H9 (cell line): ENCODE data around the gene FERMT1. TPM values are rescaled to one million over a fixed set of nuclear protein-coding genes. Genes with fewer than 3 reads are reported as not detected.

Experiments
- DNase-seq: peaks from one replicate; pipeline ENCODE4 v3.0.0-alpha.2; 2017
- H2AFZ ChIP-seq: one replicate; pipeline ENCODE4 v1.6.1; 2013; ENCODE audit warnings: mild to moderate bottlenecking, low read length, control low read depth, moderate library complexity
- H2AK5ac ChIP-seq: 2 replicates; pipeline ENCODE4 v1.6.1; 2013; ENCODE audit warnings: low read length, control low read depth, mixed read lengths; ENCODE audit not compliant: insufficient read length
- H2BK120ac ChIP-seq: one replicate; pipeline ENCODE4 v1.6.1; 2013; ENCODE audit warnings: low read depth, mild to moderate bottlenecking, low read length, control low read depth, inconsistent platforms; ENCODE audit not compliant: poor library complexity, severe bottlenecking
- H2BK12ac ChIP-seq: 2 replicates; pipeline ENCODE4 v1.6.1; 2013; ENCODE audit warnings: low read length, control low read depth, mixed read lengths, low read depth; ENCODE audit not compliant: insufficient read length
- H2BK15ac ChIP-seq: 2 replicates; pipeline ENCODE4 v1.6.1; 2013; ENCODE audit warnings: low read depth, low read length, control low read depth
- H2BK20ac ChIP-seq: one replicate; pipeline ENCODE4 v1.6.1; 2013; ENCODE audit warnings: low read depth, mild to moderate bottlenecking, low read length, control low read depth, inconsistent platforms; ENCODE audit not compliant: poor library complexity, severe bottlenecking
- H2BK5ac ChIP-seq: 2 replicates; pipeline ENCODE4 v1.6.1; 2013; ENCODE audit warnings: low read length, control low read depth, mixed read lengths; ENCODE audit not compliant: insufficient read length
- H3K14ac ChIP-seq: 2 replicates; pipeline ENCODE4 v1.6.1; 2013; ENCODE audit warnings: low read length, control low read depth; ENCODE audit not compliant: insufficient read depth
- H3K18ac ChIP-seq: 2 replicates; pipeline ENCODE4 v1.6.1; 2013; ENCODE audit warnings: low read depth, mild to moderate bottlenecking, mixed read lengths, low read length, control low read depth; ENCODE audit not compliant: insufficient read length
- H3K23ac ChIP-seq: 2 replicates; pipeline ENCODE4 v1.6.1; 2013; ENCODE audit warnings: low read length, control low read depth, mixed read lengths, low read depth; ENCODE audit not compliant: insufficient read length
- H3K23me2 ChIP-seq: 2 replicates; pipeline ENCODE4 v1.6.1; 2013; ENCODE audit warnings: low read depth, mild to moderate bottlenecking, mixed read lengths, low read length, control low read depth; ENCODE audit not compliant: insufficient read length, poor library complexity, severe bottlenecking
- H3K27ac ChIP-seq: 2 replicates; pipeline ENCODE4 v1.5.1; 2013; ENCODE audit warnings: low read length, control low read depth, mixed read lengths, low read depth; ENCODE audit not compliant: insufficient read length
- H3K27me3 ChIP-seq: 2 replicates; pipeline ENCODE4 v1.6.1; 2013; ENCODE audit warnings: low read length, control low read depth, inconsistent platforms; ENCODE audit not compliant: insufficient read depth
- H3K4ac ChIP-seq: 2 replicates; pipeline ENCODE4 v1.6.1; 2013; ENCODE audit warnings: low read depth, mild to moderate bottlenecking, control low read depth, inconsistent platforms, low read length, moderate library complexity
- H3K4me1 ChIP-seq: 2 replicates; pipeline ENCODE4 v1.6.1; 2013; ENCODE audit warnings: low read length, control low read depth, inconsistent platforms; ENCODE audit not compliant: insufficient read depth
- H3K4me2 ChIP-seq: 2 replicates; pipeline ENCODE4 v1.6.1; 2013; ENCODE audit warnings: low read length, control low read depth, mixed read lengths; ENCODE audit not compliant: insufficient read length, insufficient read depth
- H3K56ac ChIP-seq: 2 replicates; pipeline ENCODE4 v1.6.1; 2013; ENCODE audit warnings: low read depth, mild to moderate bottlenecking, mixed read lengths, low read length, control low read depth; ENCODE audit not compliant: insufficient read length
- H3K79me1 ChIP-seq: 2 replicates; pipeline ENCODE4 v1.6.1; 2013; ENCODE audit warnings: low read depth, mild to moderate bottlenecking, moderate library complexity, low read length, control low read depth, inconsistent platforms; ENCODE audit not compliant: insufficient read depth, poor library complexity, severe bottlenecking
- H3K79me2 ChIP-seq: 2 replicates; pipeline ENCODE4 v1.6.1; 2013; ENCODE audit warnings: low read length, control low read depth, inconsistent platforms; ENCODE audit not compliant: insufficient read depth
- H3K9ac ChIP-seq: 2 replicates; pipeline ENCODE4 v1.6.1; 2013; ENCODE audit warnings: low read length, control low read depth, mixed read lengths; ENCODE audit not compliant: insufficient read length; ENCODE audit errors: extremely low read depth
- H3K9me3 ChIP-seq: one replicate; pipeline ENCODE4 v1.6.1; 2013; ENCODE audit warnings: low read depth, low read length, inconsistent platforms; ENCODE audit not compliant: control insufficient read depth
- H3T11ph ChIP-seq: one replicate; pipeline ENCODE4 v1.6.1; 2013; ENCODE audit warnings: mild to moderate bottlenecking, low read length, control low read depth, inconsistent platforms
- H4K20me1 ChIP-seq: one replicate; pipeline ENCODE4 v1.6.1; 2013; ENCODE audit not compliant: control insufficient read depth, insufficient read length, insufficient read depth
- H4K5ac ChIP-seq: 2 replicates; pipeline ENCODE4 v1.6.1; 2013; ENCODE audit warnings: low read depth, mild to moderate bottlenecking, mixed read lengths, low read length, control low read depth; ENCODE audit not compliant: insufficient read length
- H4K8ac ChIP-seq: replicated peaks from 2 replicates; pipeline ENCODE4 v1.6.1; 2013; ENCODE audit warnings: low read length, control low read depth, mixed read lengths, low read depth; ENCODE audit not compliant: insufficient read length
- H4K91ac ChIP-seq: 2 replicates; pipeline ENCODE4 v1.6.1; 2013; ENCODE audit warnings: low read depth, mild to moderate bottlenecking, moderate library complexity, mixed read lengths, low read length, control low read depth; ENCODE audit not compliant: insufficient read length
- H3K27ac Mint-ChIP-seq, 3 experiments: 2 replicates in 2 of 3; 3 replicates in 1 of 3; pipeline ENCODE4 v1.8.0; 2020 to 2021; ENCODE audit warnings: mixed read lengths in 3 of 3, mild to moderate bottlenecking in 1 of 3, moderate library complexity in 1 of 3
- H3K27me3 Mint-ChIP-seq: 2 replicates; pipeline ENCODE4 v1.8.0; 2021; ENCODE audit warnings: low read depth, mild to moderate bottlenecking, moderate library complexity, mixed read lengths
- H3K36me3 Mint-ChIP-seq, 3 experiments: 2 replicates in 2 of 3; 3 replicates in 1 of 3; pipeline ENCODE4 v1.8.0; 2020 to 2021; ENCODE audit warnings: low read depth in 3 of 3, mixed read lengths in 3 of 3; ENCODE audit not compliant: insufficient read depth in 1 of 3
- H3K4me1 Mint-ChIP-seq, 2 experiments: 2 replicates each; pipeline ENCODE4 v1.8.0; 2020; ENCODE audit warnings: mixed read lengths in 2 of 2
- H3K4me3 Mint-ChIP-seq, 2 experiments: 2 replicates in 1 of 2; 3 replicates in 1 of 2; pipeline ENCODE4 v1.8.0; 2020 to 2021; ENCODE audit warnings: mild to moderate bottlenecking in 2 of 2, mixed read lengths in 2 of 2, moderate library complexity in 1 of 2
- H3K9me3 Mint-ChIP-seq, 2 experiments: 2 replicates in 1 of 2; 3 replicates in 1 of 2; pipeline ENCODE4 v1.8.0; 2020; ENCODE audit warnings: mild to moderate bottlenecking in 2 of 2, mixed read lengths in 2 of 2, moderate library complexity in 1 of 2
- WGBS: extraction: QIAGEN DNeasy Blood & Tissue Kit; methylation state at CpG from one replicate; pipeline ENCODE4 v1.1.7; 2013; ENCODE audit warnings: missing lambda C conversion rate, low lambda C conversion rate, mixed read lengths; ENCODE audit not compliant: insufficient read length; ENCODE audit errors: extremely low coverage; 5-methylcytosine and 5-hydroxymethylcytosine counted together
- total RNA-seq: library from RNA; stranded (reverse); gene quantifications from 2 replicates; pipeline ENCODE4 v1.2.1, GENCODE V29; 2021
- TF ChIP-seq, protein P1 (sequence below): fragments of 200-600 bp; sonication (generic); conservative IDR thresholded peaks from 3 replicates; pipeline ENCODE4 v1.8.0; 2021; ENCODE audit warnings: antibody characterized with exemption, mild to moderate bottlenecking

Gene FERMT1
- total RNA-seq, 1 experiment from 2014 or later, result 9.6 TPM

DNA sequence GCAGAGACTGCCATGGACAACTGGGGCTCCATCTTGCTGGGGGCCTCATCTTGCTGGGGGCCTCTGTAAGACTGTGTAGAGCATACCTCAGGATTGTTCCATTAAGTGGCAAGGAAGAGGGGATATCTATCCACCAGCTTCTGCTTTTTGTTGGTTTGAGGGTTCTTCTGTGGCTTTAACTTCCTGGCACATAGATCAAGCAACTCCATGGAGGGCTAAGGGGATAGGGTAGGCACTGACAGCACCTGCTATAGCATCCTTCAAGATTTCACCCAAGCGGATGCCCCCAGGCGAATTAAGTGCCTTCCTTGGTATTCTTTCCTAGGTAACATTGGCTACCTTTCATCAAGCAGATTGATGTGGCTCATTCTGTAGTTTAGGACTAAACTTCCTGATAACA is 65.1 kb downstream of the FERMT1 start:
- Mint-ChIP-seq H3K4me3 (no peak overlapping the region), H3K27me3 (peaks cover 39% of the 10 kb centered on the region), H3K36me3 (no peaks in the 10 kb centered on the region; a peak in 1 of 7 replicates), H3K9me3 (no peaks in the 10 kb centered on the region), H3K27ac (no peak overlapping the region), H3K4me1 (peaks cover 17 to 23% of the 10 kb centered on the region in 2 experiments)
- Histone ChIP-seq H3K9me3 (no peaks in the 10 kb centered on the region), H3K27ac (no peak overlapping the region), H2BK12ac (no peak overlapping the region), H3K14ac (no peak overlapping the region), H3K23ac (no peak overlapping the region), H2AFZ (no peak overlapping the region), H3K79me2 (no peaks in the 10 kb centered on the region), H3K27me3 (peaks cover 8% of the 10 kb centered on the region; the same call in 1 of the 2 replicates), H4K91ac (no peak overlapping the region), H3K4me2 (no peak overlapping the region), H3K9ac (no peak overlapping the region), H3K79me1 (no peaks in the 10 kb centered on the region), H4K8ac (no peak overlapping the region), H3K23me2 (no peaks in the 10 kb centered on the region), H2BK15ac (no peak overlapping the region), H2BK120ac (no peak overlapping the region), H2AK5ac (no peak overlapping the region), H2BK20ac (no peak overlapping the region), H3T11ph (no peak overlapping the region), H3K4ac (no peak overlapping the region), H4K5ac (no peak overlapping the region), H3K56ac (no peak overlapping the region), H3K4me1 (peaks cover 2% of the 10 kb centered on the region; the same call in 1 of the 2 replicates), H3K18ac (no peak overlapping the region), H2BK5ac (no peak overlapping the region), H4K20me1 (no peaks in the 10 kb centered on the region)
- DNase-seq, result no peak
- no CpG with 5 or more reads among the region's 2 CpGs for WGBS
- TF ChIP-seq, protein P1, sequence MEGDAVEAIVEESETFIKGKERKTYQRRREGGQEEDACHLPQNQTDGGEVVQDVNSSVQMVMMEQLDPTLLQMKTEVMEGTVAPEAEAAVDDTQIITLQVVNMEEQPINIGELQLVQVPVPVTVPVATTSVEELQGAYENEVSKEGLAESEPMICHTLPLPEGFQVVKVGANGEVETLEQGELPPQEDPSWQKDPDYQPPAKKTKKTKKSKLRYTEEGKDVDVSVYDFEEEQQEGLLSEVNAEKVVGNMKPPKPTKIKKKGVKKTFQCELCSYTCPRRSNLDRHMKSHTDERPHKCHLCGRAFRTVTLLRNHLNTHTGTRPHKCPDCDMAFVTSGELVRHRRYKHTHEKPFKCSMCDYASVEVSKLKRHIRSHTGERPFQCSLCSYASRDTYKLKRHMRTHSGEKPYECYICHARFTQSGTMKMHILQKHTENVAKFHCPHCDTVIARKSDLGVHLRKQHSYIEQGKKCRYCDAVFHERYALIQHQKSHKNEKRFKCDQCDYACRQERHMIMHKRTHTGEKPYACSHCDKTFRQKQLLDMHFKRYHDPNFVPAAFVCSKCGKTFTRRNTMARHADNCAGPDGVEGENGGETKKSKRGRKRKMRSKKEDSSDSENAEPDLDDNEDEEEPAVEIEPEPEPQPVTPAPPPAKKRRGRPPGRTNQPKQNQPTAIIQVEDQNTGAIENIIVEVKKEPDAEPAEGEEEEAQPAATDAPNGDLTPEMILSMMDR, result no peak
